ENCODE data around the gene CRY2.

Gene CRY2

DNA sequence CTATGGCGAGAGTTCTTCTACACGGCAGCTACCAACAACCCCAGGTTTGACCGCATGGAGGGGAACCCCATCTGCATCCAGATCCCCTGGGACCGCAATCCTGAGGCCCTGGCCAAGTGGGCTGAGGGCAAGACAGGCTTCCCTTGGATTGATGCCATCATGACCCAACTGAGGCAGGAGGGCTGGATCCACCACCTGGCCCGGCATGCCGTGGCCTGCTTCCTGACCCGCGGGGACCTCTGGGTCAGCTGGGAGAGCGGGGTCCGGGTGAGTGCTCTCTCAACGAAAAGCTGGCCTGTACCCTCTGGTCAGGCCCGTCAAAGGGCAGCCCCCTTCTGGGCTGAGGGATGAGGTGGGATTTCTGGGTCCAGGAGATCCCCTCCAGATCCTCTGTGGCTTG lies 22.3 kb downstream of the CRY2 start:
- no peaks in the 10 kb centered on the region for H3K79me2 ChIP-seq (ENCODE audit: low read length)
- no peak overlapping the region for H3K4me2 ChIP-seq (ENCODE audit: low read length)
- no peak overlapping the region for H3K9ac ChIP-seq (ENCODE audit: low read length)
- TF ChIP-seq, protein P1, sequence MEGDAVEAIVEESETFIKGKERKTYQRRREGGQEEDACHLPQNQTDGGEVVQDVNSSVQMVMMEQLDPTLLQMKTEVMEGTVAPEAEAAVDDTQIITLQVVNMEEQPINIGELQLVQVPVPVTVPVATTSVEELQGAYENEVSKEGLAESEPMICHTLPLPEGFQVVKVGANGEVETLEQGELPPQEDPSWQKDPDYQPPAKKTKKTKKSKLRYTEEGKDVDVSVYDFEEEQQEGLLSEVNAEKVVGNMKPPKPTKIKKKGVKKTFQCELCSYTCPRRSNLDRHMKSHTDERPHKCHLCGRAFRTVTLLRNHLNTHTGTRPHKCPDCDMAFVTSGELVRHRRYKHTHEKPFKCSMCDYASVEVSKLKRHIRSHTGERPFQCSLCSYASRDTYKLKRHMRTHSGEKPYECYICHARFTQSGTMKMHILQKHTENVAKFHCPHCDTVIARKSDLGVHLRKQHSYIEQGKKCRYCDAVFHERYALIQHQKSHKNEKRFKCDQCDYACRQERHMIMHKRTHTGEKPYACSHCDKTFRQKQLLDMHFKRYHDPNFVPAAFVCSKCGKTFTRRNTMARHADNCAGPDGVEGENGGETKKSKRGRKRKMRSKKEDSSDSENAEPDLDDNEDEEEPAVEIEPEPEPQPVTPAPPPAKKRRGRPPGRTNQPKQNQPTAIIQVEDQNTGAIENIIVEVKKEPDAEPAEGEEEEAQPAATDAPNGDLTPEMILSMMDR (IDR thresholded peaks at IDR 0.05; ENCODE audit: low read depth, low read length): no peak
- no peak for TF ChIP-seq EZH2phosphoT487 (IDR thresholded peaks at IDR 0.05; ENCODE audit: low read depth)
- no peak overlapping the region for H3K4me3 ChIP-seq (ENCODE audit: low read length)
- no peaks in the 10 kb centered on the region for H3K27me3 ChIP-seq (ENCODE audit: low read depth, low read length)
- peaks cover 54% of the 10 kb centered on the region for H3K36me3 ChIP-seq (replicated peaks; ENCODE audit: low read depth, low read length)
- no peak overlapping the region for H3K27ac ChIP-seq (ENCODE audit: low read length)
- H3K4me1 ChIP-seq (ENCODE audit: low read length): no peaks in the 10 kb centered on the region
- no peaks in the 10 kb centered on the region for H3K9me3 ChIP-seq (ENCODE audit: insufficient read depth, low read length)
- H4K20me1 ChIP-seq (ENCODE audit: insufficient read depth, low read length): no peaks in the 10 kb centered on the region
- H2AFZ ChIP-seq (ENCODE audit: low read depth, low read length): no peak overlapping the region

DNA sequence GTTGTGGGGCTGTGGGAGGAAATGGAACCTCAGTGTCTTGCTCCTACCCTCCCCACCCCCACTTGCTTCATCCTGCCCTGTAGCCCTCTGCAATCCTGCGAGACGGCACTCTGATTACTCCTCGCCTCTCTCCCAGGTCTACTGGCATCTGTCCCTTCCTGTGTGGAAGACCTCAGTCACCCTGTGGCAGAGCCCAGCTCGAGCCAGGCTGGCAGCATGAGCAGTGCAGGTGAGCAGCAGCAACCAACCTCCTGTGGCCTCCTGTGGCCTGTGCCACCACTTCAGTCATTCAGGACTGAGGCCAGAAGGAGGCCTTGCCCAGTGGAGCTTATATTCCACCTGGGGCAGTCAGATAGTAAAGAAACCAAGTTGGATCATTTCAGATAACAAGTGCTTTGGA lies 23.4 kb downstream of the CRY2 start:
- Histone ChIP-seq H4K20me1 (ENCODE audit: insufficient read depth, low read length) (peaks cover 7% of the 10 kb centered on the region; the same call in 1 of the 2 replicates), H3K4me1 (ENCODE audit: low read length) (no peaks in the 10 kb centered on the region), H3K9me3 (ENCODE audit: insufficient read depth, low read length) (no peaks in the 10 kb centered on the region), H3K27me3 (ENCODE audit: low read depth, low read length) (no peaks in the 10 kb centered on the region), H3K79me2 (ENCODE audit: low read length) (no peaks in the 10 kb centered on the region), H3K27ac (ENCODE audit: low read length) (no peak overlapping the region), H3K9ac (ENCODE audit: low read length) (no peak overlapping the region), H2AFZ (ENCODE audit: low read depth, low read length) (no peak overlapping the region), H3K36me3 (replicated peaks; ENCODE audit: low read depth, low read length) (peaks cover 55% of the 10 kb centered on the region), H3K4me2 (ENCODE audit: low read length) (no peak overlapping the region), H3K4me3 (ENCODE audit: low read length) (no peak overlapping the region)
- TF ChIP-seq, protein P1 (IDR thresholded peaks at IDR 0.05; ENCODE audit: low read depth, low read length): no peak
- no peak for TF ChIP-seq EZH2phosphoT487 (IDR thresholded peaks at IDR 0.05; ENCODE audit: low read depth)

DNA sequence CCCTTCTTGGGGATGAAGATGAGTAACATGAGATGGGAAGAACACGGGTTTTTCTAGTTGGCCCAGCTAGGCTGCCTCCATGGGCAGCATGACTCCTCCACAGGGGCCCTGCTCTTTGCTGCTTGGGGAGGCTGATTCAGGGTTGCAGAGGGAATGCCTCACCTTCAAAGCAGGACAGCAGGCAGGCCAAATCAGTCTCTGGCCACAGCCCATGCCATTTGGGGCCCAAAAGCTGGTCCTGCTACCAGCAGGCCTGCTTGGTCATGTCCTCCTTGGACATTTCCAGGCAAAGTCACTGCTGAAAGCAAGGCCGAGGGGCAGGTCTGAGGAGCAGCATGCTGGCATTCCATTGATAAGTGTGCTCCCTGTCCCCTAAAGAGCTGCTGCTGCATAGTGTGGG lies 24.4 kb downstream of the CRY2 start:
- Histone ChIP-seq H3K4me2 (ENCODE audit: low read length) (no peak overlapping the region), H3K4me1 (ENCODE audit: low read length) (no peaks in the 10 kb centered on the region), H3K9me3 (ENCODE audit: insufficient read depth, low read length) (no peaks in the 10 kb centered on the region), H3K9ac (ENCODE audit: low read length) (no peak overlapping the region), H4K20me1 (ENCODE audit: insufficient read depth, low read length) (peaks cover 7% of the 10 kb centered on the region; the same call in 1 of the 2 replicates), H3K4me3 (ENCODE audit: low read length) (no peak overlapping the region), H3K27ac (ENCODE audit: low read length) (no peak overlapping the region), H3K36me3 (replicated peaks; ENCODE audit: low read depth, low read length) (peaks cover 62% of the 10 kb centered on the region), H3K27me3 (ENCODE audit: low read depth, low read length) (no peaks in the 10 kb centered on the region), H3K79me2 (ENCODE audit: low read length) (no peaks in the 10 kb centered on the region), H2AFZ (ENCODE audit: low read depth, low read length) (no peak overlapping the region)
- no peak for TF ChIP-seq EZH2phosphoT487 (IDR thresholded peaks at IDR 0.05; ENCODE audit: low read depth)
- TF ChIP-seq, protein P1 (IDR thresholded peaks at IDR 0.05; ENCODE audit: low read depth, low read length): no peak

DNA sequence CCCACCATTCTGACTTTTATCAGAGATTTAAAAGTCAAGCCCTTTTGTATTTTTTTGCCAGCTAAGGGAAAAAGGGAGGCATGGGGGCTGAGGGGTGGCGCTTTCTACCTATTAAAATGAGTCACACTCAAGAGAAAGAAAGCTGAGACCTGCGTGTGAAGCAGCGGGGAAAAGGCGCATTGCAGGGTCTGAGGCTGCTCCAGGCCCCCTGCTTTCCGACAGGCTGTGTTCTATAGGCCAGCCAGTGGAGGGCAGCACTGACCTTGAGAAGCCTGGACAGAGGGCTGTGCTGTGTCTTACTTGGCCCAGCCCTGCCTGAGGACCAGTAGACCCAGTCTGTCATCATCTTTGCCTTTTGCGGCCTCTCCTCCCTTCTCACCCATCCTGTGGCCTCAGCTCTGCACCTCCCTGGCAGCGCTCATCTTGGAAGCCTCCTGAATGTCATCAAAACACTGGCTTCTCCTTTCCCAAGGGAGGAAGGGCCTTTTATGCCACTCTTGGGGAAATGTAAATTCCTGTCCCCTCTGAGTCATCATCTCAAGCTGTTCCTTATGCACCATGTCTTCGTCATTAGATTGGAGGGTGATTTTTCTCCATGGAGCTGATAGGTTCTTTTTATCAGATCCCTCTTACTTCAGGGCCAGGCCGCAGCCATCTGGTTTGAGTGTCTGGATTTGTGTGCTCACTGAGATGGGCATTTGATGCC lies 25.5 kb downstream of the CRY2 start:
- Histone ChIP-seq H4K20me1 (ENCODE audit: insufficient read depth, low read length) (peaks cover 12% of the 10 kb centered on the region), H3K9ac (ENCODE audit: low read length) (no peak overlapping the region), H2AFZ (ENCODE audit: low read depth, low read length) (no peak overlapping the region), H3K4me1 (ENCODE audit: low read length) (no peaks in the 10 kb centered on the region), H3K36me3 (replicated peaks; ENCODE audit: low read depth, low read length) (peaks cover 59% of the 10 kb centered on the region), H3K4me3 (ENCODE audit: low read length) (no peak overlapping the region), H3K27me3 (ENCODE audit: low read depth, low read length) (no peaks in the 10 kb centered on the region), H3K79me2 (ENCODE audit: low read length) (no peaks in the 10 kb centered on the region), H3K9me3 (ENCODE audit: insufficient read depth, low read length) (no peaks in the 10 kb centered on the region), H3K4me2 (ENCODE audit: low read length) (no peak overlapping the region), H3K27ac (ENCODE audit: low read length) (no peak overlapping the region)
- TF ChIP-seq, protein P1 (IDR thresholded peaks at IDR 0.05; ENCODE audit: low read depth, low read length): peak; percentile 60
- TF ChIP-seq EZH2phosphoT487 (IDR thresholded peaks at IDR 0.05; ENCODE audit: low read depth): no peak
